BE2C (cell line): ENCODE data around the gene TGFB1.
A peak's percentile ranks its signal among the peaks of the same experiment; 100 is the strongest.
"Not testable (repeated sequence)": the region's sequence is repeated elsewhere in the genome, so short reads cannot be mapped to it uniquely, and the experiment has no call there.

Experiments
- DNase-seq: peaks from one replicate; pipeline ENCODE4 v3.0.0-alpha.2; 2020
- H3K27me3 ChIP-seq: fragments of 250-450 bp; sonication (Bioruptor Pico); 2 replicates; pipeline ENCODE4 v1.5.1; 2020; ENCODE audit warnings: mild to moderate bottlenecking
- H3K36me3 ChIP-seq: fragments of 250-450 bp; sonication (Bioruptor Pico); 2 replicates; pipeline ENCODE4 v1.5.1; 2020; ENCODE audit warnings: mild to moderate bottlenecking
- H3K4me1 ChIP-seq: fragments of 250-450 bp; sonication (Bioruptor Pico); 2 replicates; pipeline ENCODE4 v1.5.1; 2020
- H3K4me3 ChIP-seq: 2 replicates; pipeline ENCODE4 v1.5.1; 2011; ENCODE audit warnings: low read depth, low read length
- H3K9me3 ChIP-seq: fragments of 250-450 bp; sonication (Bioruptor Pico); 2 replicates; pipeline ENCODE4 v1.5.1; 2020
- TF ChIP-seq, protein P1 (sequence below): IDR thresholded peaks from 2 replicates; pipeline ENCODE4 v1.5.1; 2012; ENCODE audit warnings: mild to moderate bottlenecking, low read depth, low read length

The TGFB1 gene

DNA sequence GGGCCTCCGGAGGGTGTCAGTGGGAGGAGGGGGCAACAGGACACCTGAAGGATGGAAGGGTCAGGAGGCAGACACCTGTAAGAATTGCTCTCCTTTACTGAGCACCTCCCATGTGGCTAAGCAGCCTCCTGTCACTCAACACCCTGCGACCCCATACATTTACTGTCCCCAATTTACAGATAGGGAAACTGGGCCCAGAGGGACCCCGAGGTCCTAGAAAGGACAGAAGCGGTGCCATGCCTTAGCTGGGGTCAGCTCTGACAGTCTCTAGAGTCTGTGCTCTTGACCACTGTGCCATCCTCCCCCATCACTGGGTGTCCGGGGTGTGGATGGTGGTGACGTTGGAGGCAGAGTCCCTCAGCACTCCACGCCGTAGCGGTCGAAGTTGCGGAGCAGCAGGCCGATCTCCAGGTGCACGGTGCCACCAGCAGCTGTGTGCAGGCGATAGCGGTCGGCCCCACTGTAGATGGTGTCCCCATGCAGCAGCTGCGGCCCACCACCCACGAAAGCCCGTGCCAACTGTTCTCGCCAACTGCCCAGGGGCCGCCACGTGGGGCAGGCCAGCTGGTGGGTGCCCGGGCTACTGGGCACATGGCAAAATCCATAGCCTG, 726 bp upstream of the TGFB1 start:
- DNase-seq: no peak
- Histone ChIP-seq H3K9me3 (no peaks in the 10 kb centered on the region), H3K36me3 (no peaks in the 10 kb centered on the region), H3K4me3 (peak overlapping the region; percentile 75), H3K27me3 (peaks cover 27% of the 10 kb centered on the region), H3K4me1 (0 out of 2 replicates have a peak, but pooled peaks cover 3% of the 10 kb centered on the region)
- TF ChIP-seq, protein P1, sequence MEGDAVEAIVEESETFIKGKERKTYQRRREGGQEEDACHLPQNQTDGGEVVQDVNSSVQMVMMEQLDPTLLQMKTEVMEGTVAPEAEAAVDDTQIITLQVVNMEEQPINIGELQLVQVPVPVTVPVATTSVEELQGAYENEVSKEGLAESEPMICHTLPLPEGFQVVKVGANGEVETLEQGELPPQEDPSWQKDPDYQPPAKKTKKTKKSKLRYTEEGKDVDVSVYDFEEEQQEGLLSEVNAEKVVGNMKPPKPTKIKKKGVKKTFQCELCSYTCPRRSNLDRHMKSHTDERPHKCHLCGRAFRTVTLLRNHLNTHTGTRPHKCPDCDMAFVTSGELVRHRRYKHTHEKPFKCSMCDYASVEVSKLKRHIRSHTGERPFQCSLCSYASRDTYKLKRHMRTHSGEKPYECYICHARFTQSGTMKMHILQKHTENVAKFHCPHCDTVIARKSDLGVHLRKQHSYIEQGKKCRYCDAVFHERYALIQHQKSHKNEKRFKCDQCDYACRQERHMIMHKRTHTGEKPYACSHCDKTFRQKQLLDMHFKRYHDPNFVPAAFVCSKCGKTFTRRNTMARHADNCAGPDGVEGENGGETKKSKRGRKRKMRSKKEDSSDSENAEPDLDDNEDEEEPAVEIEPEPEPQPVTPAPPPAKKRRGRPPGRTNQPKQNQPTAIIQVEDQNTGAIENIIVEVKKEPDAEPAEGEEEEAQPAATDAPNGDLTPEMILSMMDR: no peak

DNA sequence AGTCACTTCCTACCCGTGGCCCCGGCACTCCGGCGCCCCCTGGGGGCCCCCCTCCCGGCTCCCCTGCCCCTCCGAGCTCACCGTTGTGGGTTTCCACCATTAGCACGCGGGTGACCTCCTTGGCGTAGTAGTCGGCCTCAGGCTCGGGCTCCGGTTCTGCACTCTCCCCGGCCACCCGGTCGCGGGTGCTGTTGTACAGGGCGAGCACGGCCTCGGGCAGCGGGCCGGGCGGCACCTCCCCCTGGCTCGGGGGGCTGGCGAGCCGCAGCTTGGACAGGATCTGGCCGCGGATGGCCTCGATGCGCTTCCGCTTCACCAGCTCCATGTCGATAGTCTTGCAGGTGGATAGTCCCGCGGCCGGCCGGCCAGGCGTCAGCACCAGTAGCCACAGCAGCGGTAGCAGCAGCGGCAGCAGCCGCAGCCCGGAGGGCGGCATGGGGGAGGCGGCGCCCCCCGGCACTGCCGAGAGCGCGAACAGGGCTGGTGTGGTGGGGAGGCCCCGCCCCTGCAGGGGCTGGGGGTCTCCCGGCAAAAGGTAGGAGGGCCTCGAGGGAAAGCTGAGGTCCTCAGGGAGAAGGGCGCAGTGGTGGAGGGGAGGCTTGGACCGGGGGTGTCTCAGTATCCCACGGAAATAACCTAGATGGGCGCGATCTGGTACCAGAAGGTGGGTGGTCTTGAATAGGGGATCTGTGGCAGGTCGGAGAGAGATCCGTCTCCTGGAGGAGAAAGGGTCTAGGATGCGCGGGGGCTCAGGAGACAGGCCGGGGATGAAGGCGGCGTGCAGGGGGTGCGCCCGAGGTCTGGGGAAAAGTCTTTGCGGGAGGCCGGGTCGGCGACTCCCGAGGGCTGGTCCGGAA, 885 bp downstream of the TGFB1 start:
- no peaks in the 10 kb centered on the region for H3K9me3 ChIP-seq
- DNase-seq: peak; percentile 72
- peaks cover 27% of the 10 kb centered on the region for H3K27me3 ChIP-seq
- H3K36me3 ChIP-seq: no peaks in the 10 kb centered on the region
- H3K4me3 ChIP-seq: peak overlapping the region; percentile 75
- TF ChIP-seq, protein P1: peak; percentile 57
- H3K4me1 ChIP-seq: 0 out of 2 replicates have a peak, but pooled peaks cover 3% of the 10 kb centered on the region

DNA sequence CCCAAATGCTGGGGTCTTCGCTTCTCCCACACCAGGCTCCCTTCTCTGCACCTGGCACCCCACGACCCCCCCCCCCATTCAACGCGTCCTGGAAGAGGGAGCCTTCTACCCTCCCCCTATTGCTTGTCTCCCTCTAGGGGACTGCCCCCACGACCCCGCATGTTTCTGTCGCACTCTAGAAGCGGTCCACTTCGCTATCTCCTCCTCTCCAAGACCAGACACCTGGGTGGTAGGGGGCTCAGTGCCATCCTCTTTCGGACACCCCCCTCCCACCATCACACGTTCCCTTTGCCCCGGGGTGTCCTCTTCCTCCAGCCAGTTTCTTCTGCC, 1.5 kb downstream of the TGFB1 start:
- H3K27me3 ChIP-seq: peaks cover 27% of the 10 kb centered on the region
- H3K36me3 ChIP-seq: no peaks in the 10 kb centered on the region
- TF ChIP-seq, protein P1: no peak
- no peaks in the 10 kb centered on the region for H3K9me3 ChIP-seq
- peak overlapping the region; percentile 75 for H3K4me3 ChIP-seq
- no peak for DNase-seq
- 0 out of 2 replicates have a peak, but pooled peaks cover 3% of the 10 kb centered on the region for H3K4me1 ChIP-seq

DNA sequence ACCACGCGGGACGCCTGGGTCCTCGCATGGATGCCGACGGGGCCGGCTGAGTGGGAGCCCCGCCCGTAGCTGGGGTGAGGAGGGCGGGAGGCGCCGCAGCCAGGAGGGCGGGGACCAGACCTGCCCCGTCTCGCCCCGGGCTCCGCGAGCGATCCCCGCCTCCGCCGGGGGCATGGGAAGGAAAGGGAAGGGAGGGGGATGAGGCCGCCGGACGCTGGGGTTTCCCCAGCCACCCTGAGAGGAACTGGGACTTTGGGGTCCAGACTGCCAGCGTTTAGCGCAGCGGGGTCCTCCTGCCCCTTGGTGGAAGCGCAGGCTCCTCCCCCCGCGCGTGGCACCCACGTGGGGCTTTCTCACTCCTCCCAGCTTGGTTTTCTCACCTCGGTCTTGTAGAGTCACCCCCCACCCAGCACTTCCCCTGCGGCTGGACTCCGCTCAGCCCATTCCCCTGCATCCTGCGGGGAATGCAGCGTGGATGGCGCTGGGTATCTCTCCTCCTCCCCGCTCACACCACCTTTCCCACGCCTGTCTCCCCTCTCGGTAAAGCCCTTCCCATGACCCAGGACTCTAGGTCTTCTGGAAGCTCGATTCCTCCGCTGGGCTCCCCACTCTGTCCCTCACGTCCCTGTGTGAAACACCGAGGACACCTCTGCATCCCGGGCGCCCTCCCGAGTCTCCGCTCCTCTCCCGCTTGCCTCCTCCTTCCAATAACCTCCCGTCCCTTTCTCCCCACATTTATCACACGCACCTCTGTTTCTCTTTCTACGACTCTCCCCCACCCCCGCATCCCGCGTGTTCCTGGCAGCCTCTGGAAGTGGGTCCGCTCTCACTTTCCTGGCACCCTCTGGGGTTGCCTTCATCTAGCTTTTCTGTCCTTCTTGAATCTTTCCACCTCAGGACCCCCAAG, 2.1 kb downstream of the TGFB1 start:
- DNase-seq: peak; percentile 46
- Histone ChIP-seq H3K9me3 (no peaks in the 10 kb centered on the region), H3K36me3 (no peaks in the 10 kb centered on the region), H3K4me3 (peak overlapping the region; percentile 75), H3K4me1 (0 out of 2 replicates have a peak, but pooled peaks cover 3% of the 10 kb centered on the region), H3K27me3 (peaks cover 27% of the 10 kb centered on the region)
- TF ChIP-seq, protein P1: no peak

DNA sequence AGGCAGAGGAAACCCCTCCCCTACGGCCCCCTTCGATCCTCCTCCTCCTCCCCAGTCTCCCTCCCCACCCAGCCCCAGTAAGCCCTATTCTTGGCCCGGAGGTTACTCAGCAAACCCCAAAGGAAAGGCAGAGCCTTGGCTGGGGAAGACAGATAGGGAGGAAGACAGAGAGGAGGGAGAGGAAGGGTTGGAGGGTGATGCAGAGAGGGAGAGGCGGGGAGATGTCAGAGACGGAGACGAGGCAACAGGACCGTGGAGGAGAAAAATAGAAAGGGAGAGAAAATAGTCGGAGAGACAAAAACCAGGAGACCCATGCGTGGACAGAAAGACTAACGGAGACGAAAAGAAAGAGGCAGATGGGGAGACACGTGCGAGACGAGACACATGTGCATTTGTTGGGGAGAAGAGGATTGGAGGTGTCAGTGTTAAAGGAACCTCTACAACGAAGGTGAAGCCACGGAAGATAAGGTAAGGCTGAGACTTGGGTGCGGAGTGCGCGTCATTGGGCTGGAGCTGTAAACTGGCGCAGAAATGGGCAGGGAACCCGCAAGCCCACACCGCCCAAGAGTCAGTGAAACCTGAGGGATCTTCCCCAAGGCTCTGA, 2.9 kb downstream of the TGFB1 start:
- no peak for DNase-seq
- Histone ChIP-seq H3K9me3 (no peaks in the 10 kb centered on the region), H3K4me3 (peak overlapping the region; percentile 75), H3K27me3 (peaks cover 27% of the 10 kb centered on the region), H3K36me3 (no peaks in the 10 kb centered on the region), H3K4me1 (0 out of 2 replicates have a peak, but pooled peaks cover 3% of the 10 kb centered on the region)
- TF ChIP-seq, protein P1: no peak

DNA sequence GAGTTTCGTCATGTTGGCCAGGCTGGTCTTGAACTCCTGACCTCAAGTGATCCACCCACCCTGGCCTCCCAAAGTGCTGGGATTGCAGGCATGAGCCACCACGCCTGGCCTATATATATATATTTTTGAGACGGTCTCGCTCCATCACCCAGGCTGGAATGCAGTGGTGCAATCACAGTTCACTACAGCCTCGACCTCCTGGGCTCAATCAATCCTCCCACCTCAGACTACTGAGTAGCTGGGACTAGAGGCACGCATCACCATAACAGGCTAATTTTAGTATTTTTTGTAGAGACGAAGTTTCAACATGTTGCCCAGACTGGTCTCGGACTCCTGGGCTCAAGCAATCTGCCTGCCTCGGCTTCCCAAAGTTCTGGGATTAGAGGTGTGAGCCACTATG, 6.8 kb downstream of the TGFB1 start:
- H3K4me3 ChIP-seq, H3K4me1 ChIP-seq, DNase-seq, H3K36me3 ChIP-seq, H3K9me3 ChIP-seq, H3K27me3 ChIP-seq: not testable (repeated sequence)
